ENCODE measurements around the gene ERVV-1. TPM values are rescaled to one million over a fixed set of nuclear protein-coding genes. Genes with fewer than 3 reads are reported as not detected.
A peak's percentile ranks its signal among the peaks of the same experiment; 100 is the strongest.
"Not testable (repeated sequence)": the region's sequence is repeated elsewhere in the genome, so short reads cannot be mapped to it uniquely, and the experiment has no call there.

ERVV-1 gene, protein sequence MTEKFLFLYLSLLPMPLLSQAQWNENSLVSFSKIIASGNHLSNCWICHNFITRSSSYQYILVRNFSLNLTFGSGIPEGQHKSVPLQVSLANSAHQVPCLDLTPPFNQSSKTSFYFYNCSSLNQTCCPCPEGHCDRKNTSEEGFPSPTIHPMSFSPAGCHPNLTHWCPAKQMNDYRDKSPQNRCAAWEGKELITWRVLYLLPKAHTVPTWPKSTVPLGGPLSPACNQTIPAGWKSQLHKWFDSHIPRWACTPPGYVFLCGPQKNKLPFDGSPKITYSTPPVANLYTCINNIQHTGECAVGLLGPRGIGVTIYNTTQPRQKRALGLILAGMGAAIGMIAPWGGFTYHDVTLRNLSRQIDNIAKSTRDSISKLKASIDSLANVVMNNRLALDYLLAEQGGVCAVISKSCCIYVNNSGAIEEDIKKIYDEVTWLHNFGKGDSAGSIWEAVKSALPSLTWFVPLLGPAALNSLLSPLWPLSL
- total RNA-seq, result not detected in 2 replicates

DNA sequence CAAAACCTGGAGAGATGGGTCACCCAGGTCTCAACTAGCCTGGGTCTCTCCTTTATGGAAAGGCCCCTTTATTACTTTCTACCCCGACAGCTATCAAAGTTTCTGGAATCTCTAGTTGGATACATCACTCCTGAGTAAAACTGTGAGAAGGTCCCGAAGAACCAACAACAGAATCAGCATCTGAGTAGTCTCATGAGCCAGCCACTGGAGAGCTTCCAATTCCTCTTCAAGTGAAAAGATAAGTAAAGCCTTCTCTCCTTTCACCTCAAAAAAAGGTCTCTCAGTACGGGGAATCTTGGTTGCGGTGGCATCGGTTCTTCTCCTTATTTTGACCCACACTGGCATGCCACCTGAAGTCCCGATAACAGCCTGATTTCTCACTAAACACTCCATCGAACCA lies at the start of gene ERVV-1:
TSS of gene ERVV-1 (plus strand) at position 301 of the 400 bp plus-strand sequence. CDS start 170 bp downstream, outside the sequence.
- no peak for DNase-seq (ENCODE audit: low read depth in 2 of 2)

DNA sequence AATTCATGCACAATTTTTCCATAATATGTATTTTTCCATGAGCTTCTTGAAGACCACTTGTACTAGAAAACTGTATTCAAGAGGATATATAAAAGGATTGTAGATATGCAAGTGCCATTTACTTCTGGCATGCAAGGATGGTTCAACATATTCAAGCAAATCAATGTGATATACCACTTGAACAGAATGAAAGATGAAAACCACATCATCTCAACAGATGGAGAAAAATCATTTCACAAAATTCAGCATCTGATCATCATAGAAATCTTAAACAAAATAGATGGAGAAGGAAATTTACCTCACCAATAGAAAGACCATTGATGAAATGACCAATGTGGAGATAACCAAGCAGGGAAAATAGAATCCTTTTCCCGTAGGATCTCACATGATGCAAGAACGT lies 45.9 kb upstream of the ERVV-1 start:
- DNase-seq (ENCODE audit: low read depth in 2 of 2), result no peak

DNA sequence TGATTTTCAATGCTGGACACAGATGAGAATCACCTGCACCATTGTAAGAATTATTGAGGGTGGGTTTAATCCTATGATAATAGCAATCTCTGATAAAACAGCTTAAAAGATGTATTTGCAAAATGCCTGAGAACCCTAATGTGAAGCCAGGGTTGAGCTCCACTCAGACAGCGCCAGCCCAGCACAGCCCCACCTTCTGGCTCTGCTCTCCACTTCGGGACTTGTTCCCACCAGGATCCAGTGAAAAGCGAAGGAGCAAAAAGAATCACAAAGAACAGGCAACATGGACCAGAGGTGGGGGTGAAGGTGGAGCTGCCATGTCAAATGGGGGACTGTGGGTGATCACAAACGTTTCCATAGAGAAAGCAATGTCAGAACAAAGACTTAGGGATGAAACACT lies 32.4 kb upstream of the ERVV-1 start:
- DNase-seq (ENCODE audit: low read depth in 2 of 2), result no peak

DNA sequence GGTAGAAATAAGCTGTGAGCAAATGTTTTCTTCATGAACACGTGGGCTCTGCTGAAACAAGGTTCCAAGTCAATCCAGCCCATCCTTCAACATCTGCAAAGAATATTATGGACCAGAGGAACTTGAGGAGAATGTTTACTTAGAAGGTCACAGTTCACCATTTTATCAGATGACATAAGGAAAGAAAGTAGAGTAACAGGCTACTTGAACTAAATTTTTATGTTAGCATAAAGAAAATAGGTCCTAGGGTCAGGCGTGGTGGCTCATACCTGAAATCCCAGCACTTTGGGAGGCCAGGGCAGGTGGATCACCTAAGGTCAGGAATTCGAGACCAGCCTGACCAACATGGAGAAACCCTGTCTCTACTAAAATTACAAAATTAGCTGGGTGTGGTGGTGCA lies 30.6 kb upstream of the ERVV-1 start:
- DNase-seq (ENCODE audit: low read depth in 2 of 2), result not testable (repeated sequence)

DNA sequence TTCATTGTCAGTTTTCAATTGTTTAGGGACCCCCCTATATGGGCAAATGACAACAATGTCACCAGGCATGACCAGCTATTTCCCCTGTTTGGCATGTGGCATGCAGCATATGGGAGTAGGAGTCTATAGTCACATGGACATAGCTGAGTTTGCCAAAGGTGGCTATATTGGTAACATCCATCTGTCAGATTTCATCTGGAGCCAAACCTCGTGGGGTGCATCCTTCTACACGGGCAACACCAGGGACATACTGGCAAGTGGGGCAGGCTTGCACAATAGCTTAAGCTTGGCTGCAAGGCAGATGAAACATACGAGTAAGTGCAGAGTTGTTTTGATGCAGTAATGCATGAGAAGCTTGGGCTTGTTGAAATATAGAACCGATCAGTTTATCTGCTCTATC lies 26.5 kb upstream of the ERVV-1 start:
- DNase-seq (ENCODE audit: low read depth in 2 of 2), result no peak

DNA sequence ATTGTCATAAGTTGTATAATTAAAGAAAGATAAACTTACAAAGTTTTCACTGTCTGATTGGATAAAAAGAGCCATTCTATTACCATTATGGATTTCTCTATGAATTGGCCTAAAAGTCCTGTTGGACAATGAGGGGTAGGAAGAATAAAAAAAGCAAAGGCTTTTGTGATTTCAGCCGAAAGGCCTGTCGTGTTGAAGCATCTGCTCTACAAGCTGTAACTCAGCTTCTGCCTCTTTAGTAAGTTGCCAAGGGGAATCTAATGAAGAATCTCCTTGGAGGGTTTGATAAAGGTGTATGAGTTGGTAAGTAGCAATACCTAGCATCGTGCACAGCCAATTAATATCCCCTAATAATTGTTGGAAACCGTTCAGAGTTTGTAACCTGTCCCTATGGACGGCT lies 25.2 kb upstream of the ERVV-1 start:
- no peak for DNase-seq (ENCODE audit: low read depth in 2 of 2)

DNA sequence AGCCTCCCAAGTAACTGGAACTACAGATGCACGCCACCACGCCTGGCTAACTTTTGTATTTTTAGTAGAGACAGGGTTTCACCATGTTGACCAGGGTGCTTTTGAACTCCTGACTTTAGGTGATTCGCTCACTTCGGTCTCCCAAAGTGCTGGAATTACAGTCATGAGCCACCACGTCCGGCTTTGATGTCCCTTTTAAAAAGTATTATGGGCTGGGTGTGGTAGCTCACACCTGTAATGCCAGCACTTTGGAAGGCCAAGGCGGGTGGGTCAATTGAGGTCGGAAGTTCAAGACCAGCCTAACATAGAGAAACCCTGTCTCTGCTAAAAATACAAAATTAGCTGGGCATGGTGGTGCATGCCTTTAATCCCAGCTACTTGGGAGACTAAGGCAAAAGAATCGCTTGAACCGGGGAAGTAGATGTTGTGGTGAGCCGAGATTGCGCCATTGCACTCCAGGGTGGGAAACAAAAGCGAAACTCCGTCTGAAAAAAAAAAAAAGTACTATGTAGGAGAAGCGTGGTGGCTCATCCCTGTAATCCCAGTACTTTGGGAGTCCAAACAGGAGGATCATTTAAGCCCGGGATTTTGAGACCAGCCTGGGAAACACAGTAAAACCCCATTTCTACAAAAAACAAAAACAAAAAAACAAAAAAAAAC lies 22.8 kb upstream of the ERVV-1 start:
- DNase-seq (ENCODE audit: low read depth in 2 of 2), result peak; percentile 2 to 53

DNA sequence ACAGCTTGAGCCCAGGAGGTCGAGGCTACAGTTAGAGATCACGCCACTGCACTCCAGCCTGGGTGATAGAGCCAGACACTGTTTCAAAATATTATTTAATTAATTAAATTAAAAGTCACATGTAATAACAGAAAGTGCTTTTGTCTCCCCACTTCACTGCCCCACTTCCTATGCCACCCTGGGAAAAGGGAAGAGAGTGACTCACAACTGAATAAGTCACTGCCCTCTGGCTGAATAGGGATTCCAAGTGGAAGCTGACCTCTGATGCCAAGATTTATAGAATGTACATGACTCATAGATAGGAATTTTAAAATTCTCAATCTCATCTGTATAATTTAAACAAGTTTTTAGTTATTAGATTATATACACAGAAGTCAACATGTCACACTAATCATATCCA lies 22.2 kb upstream of the ERVV-1 start:
- DNase-seq (ENCODE audit: low read depth in 2 of 2), result peak; percentile 49 to 86

DNA sequence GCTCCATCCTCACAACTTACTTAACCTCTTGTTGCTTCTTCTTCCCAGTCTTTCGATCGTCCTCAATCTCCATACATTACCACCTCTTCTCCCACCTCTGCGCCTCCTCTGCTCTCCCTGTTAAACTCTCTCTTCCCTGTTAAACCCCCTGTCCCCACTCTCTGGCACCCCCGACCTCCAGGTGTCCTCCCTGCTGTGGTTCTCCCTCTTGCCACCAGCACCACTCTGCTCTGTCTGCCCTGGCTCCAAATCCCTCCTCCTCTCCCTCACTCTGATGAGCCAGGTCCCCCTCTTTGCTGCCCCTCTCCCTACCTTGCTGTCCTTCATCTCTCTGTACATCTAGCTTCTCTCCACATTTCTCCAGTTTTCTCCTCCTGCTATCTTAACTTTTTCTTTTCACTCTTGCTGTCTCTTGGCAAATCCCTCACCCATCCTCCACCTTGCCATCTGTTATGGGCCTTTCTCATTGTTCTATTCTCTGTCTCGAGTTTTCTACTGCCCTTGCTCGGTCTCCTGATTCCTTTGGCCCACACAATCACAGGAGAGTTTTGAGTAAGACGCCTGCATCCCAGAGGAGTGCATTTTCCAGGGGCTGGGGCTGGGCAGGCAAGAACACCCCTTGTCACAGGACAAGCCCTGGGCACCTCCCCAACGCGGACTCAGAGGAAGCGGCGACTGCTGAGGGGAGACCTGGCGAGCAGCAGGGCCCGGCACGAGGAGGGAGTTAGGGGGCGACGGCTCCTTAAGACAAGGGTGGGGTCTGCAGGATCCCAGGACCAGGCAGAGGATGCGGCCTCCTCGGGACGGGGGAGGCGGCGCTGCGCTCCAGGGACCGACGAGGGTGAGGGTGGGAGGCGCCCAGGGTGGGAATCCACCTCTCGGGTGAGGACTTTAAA lies 21.4 kb upstream of the ERVV-1 start:
- DNase-seq (ENCODE audit: low read depth in 2 of 2), result peak; percentile 15 to 41

DNA sequence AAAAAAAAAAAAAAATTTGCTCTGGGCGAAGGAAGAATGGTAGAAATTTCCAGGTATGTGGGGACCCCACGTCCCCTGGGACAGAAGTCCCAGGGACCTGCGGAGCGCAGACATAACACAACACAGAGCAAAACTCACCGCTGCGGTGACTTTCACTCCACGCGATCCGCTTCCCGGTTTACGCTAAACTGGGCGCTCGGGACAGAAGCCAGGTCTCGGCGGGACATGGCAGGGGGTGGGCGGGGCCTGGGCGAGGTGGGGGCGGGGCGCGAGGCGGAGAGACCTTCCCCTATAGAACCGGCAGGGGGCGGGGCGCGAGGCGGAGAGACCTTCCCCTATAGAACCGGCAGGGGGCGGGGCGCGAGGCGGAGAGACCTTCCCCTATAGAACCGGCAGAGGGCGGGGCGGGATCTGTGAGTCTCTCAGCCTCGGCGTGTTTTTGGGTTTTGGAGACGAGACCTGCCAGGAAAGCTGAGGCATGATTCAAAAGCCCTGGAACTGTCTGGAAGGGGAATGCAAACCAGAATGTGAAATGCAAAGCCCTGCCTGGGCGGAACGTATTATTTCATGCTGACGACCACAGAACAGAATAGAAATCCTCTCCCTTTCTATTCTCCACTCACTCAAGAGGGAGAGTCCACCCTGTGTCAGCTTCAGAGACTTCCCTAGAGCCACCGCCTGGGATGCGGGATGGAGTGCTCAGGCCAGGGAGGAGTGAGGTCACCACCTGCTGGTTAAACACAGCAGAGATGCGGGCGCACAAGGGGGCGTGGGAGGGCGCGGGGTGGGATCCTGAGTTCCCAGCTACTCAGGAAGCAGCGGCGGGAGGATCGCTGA lies 20.2 kb upstream of the ERVV-1 start:
- peak; percentile 78 to 83 for DNase-seq (ENCODE audit: low read depth in 2 of 2)

DNA sequence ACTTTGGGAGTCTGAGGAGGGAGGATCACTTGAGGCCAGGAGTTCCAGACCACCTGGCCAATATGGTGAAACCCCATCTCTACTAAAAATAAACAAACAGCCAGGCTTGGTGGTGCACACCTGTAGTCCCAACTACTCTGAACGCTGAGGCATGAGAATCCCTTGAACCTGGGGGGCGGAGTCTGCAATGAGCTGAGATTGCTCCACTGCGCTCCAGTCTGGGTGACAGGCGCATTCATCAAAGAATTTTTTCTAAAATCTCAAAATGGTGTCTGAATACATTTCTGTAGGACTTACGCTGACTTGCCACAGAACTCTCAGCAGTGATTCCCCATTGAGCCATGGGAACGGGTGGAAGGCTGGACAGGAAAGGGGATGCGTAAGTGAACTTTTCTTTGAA lies 18.0 kb upstream of the ERVV-1 start:
- DNase-seq (ENCODE audit: low read depth in 2 of 2), result no peak

DNA sequence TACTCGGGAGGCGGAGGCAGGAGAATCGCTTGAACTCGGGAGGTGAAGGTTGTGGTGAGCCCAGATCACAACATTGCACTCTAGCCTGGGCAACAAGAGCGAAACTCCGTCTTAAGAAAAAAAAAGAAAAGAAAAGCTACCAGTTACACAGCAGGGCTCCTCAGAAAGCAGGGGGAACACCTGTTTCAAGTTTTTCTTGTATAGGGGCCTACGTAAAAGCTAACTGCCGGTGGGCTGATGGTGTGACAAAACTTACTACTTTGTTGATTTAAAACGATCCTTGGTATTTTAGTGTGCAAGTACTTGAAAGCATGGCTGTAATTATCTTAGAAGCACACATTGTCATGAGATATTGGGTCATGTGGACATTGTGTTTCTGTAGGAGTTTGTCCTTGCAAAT lies 15.7 kb upstream of the ERVV-1 start:
- DNase-seq (ENCODE audit: low read depth in 2 of 2), result no peak

DNA sequence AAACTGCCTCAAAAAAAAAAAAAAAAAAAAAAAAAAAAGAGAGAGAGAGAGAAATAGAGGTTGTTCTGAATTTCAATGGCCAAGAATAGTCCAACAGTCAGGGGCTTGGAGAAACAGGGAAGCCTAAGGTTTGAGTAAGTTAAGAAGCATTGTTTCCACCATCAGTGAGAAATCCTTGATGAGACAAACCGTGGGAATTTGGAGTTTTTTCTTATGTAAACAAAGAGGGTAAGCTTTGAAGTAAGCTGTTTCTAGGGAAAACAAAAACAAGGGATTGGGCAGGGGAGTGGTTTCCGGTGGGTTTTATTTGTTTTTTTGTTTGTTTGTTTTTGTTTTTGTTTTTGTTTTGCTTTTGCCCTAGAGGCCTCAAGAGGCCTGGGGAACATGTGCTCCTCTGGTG lies 11.2 kb upstream of the ERVV-1 start:
- DNase-seq (ENCODE audit: low read depth in 2 of 2), result no peak

DNA sequence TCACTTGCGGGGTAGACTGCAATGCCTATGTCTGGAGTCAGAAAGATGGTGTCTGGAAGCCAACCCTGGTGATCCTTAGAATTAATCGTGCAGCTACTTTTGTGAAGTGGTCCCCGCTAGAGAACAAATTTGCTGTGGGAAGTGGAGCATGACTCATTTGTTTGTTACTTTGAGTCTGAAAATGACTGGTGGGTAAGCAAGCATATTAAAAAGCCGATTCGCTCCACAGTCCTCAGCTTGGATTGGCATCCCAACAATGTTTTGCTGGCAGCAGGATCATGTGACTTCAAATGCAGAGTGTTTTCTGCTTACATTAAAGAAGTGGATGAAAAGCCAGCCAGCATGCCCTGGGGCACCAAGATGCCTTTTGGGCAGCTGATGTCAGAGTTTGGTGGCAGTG lies 9.5 kb upstream of the ERVV-1 start:
- no peak for DNase-seq (ENCODE audit: low read depth in 2 of 2)

DNA sequence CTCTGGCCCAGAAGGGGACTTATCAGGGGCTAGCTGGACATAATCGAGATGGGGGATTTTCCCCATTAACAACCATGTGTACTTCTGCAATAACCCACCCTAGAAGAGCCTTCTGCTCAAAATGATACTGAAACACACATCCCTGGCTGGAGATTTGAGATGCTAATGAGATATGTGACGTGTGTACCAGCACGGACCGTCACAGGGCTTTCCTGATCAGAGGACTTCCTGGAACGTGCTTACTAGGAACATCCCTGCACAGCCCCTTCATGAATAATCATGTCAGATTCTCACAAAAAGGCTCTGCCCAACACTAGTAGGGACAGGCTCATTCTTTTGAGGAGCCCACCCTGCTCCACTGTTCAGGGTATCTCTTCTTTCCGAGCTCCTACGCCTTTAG lies 6.5 kb upstream of the ERVV-1 start:
- no peak for DNase-seq (ENCODE audit: low read depth in 2 of 2)

DNA sequence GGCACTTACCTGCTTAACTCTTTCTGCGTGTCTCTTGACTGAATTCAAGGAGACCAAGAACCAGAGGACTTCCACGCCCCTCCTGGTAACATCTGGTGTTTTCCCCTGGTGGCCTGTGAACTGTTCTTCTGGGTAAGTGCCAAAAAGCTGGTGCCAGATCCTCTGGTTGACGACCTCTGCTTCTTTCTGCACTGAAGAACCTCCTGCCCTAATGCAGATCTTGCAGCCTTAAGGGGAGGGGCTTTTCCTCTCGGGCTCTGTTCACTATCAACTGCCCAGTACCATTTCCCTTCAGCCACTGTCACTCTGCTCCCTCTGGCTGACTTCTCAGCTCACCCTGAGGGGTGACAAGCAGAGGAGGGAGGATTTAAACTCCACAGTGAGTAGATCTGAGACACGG lies 6.1 kb upstream of the ERVV-1 start:
- no peak for DNase-seq (ENCODE audit: low read depth in 2 of 2)

DNA sequence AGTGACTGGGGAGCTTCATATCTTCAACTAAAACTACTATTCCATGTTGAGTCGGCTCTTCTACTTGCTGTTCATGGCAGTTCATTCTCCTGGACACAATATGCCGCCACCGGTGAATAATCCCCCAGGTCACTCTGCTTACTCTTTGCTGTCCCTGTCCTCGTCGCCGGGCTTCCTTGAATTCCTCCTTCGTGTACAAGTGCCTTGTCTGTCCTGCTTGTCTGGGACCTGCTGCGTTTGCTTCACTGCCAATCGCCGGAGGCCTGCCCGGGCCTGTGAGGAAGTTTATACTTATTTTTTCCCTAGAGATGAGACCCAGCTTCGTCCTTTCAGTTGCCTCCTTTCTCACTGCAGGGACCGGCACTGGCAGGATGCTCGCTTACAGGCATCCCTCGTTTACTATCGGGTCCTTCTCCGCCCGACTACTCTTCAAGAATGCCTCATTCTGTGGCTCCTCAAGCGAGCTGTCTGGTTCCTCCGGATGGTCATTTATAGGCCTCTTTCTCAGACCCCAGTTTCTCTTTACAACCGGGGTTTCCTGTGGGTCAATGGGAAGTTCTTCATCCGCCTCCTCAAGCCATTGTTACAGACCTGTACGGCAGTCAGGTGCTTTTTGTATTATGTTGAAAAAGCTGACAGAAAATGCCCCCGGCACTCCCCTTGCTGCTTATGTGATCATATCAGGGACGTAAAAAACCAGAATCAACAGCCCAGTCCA lies 5.5 kb upstream of the ERVV-1 start:
- no peak for DNase-seq (ENCODE audit: low read depth in 2 of 2)

DNA sequence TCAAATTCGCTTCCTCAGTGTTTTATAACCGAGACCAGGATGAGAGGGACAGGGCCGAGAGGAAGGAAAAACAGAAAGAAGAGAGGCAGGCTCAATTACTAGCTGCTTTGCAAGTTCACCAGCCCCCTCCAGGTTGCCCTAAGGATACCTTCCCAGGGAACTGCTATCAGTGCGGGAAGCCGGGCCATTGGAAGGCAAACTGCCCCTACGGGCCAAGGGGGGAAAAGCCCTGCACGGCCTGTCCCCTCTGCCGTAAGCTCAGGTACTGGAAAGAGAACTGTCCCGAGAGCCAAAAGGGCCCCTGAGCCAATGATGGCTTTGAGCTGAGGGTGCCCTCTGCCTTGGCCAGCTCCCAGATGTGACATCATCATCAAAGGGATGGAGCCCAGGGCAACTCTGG lies 3.2 kb upstream of the ERVV-1 start:
- no peak for DNase-seq (ENCODE audit: low read depth in 2 of 2)

DNA sequence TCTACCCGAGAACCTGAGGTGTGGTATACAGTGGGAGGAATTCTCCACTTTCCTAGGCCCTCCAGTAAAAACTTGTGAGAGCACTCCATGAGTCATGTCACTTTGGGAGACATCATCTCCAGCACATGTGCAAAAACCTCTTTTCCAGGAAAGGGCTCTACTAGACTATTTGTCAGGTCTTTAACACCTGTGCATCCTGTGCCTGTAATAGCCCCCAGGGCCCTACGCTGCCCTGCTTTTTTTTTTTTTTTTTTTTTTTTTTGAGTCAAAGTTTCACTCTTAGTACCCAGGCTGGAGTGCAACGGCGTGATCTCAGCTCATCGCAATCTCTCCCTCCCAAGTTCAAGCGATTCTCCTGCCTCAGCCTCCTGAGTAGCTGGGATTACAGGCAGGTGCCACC lies 1.7 kb upstream of the ERVV-1 start:
- DNase-seq (ENCODE audit: low read depth in 2 of 2), result no peak

DNA sequence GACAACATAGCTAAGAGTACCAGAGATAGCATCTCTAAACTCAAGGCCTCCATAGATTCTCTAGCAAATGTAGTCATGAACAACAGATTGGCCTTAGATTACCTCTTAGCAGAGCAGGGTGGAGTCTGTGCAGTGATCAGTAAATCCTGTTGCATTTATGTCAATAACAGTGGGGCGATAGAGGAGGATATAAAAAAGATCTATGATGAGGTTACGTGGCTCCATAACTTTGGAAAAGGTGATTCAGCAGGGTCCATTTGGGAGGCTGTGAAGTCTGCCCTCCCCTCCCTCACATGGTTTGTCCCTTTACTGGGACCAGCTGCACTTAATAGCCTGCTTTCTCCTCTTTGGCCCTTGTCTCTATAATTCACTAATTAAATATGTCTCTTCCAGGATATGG lies 1.4 kb downstream of the ERVV-1 start:
- no peak for DNase-seq (ENCODE audit: low read depth in 2 of 2)

Measured in lung microvascular endothelial cell (primary cell).